Fibroblast of gingiva (primary cell): ENCODE measurements around the gene LRRC57.

ENCODE experiments used
- DNase-seq: peaks from one replicate; pipeline ENCODE4 v3.0.0-alpha.2; 2011; ENCODE audit warnings: low read depth

LRRC57 gene

GRCh38 chr15:42490671-42491538 lies 57.7 kb downstream of the LRRC57 start, which contains the start of gene ZNF106:
Gene ZNF106, minus strand, starts transcription at chr15:42491141. Its CDS starts 18,852 bp downstream, at chr15:42472289.
- peak; percentile 90 for DNase-seq

- DNase-seq = no peak
Measured at GRCh38 chr15:42490291-42490670, 58.3 kb downstream of the LRRC57 start.
